PC-3 (cell line): ENCODE results near the gene MCU.
"Not testable (repeated sequence)": the region's sequence is repeated elsewhere in the genome, so short reads cannot be mapped to it uniquely, and the experiment has no call there.

Experiments used
- EZH2 ChIP-seq: fragments of 300-600 bp; sonication (generic); IDR thresholded peaks from one replicate; pipeline ENCODE4 v1.6.1; 2017; ENCODE audit warnings: antibody characterized with exemption, mild to moderate bottlenecking, low read length; ENCODE audit not compliant: unreplicated experiment
- EZH2phosphoT487 ChIP-seq: fragments of 300-600 bp; sonication (generic); IDR thresholded peaks from 2 replicates; pipeline ENCODE4 v1.6.1; 2018; ENCODE audit warnings: mild to moderate bottlenecking, antibody characterized with exemption, low read length, borderline replicate concordance
- TF ChIP-seq, protein P1 (sequence below): fragments of 300-600 bp; sonication (generic); conservative IDR thresholded peaks from 2 replicates; pipeline ENCODE4 v1.5.1; 2017; ENCODE audit warnings: antibody characterized with exemption, low read depth, mild to moderate bottlenecking, low read length

DNA sequence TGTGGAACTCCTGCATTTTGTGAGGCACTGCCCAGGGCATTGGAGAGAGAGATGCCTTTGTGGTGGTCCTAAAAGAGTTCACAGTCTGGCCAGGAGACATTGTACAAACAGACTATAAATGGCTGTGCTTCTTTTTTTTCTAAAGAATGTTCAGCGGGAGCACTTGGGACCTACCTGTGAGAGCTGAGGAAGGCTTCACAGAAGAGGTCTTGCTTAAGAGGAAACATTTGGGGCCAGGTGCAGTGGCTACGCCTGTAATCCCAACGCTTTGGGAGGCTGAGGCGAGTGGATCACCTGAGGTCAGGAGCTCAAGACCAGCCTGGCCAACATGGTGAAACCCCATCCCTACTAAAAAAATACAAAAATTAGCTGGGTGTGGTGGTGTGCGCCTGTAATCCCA lies 10.5 kb downstream of the MCU start:
- TF ChIP-seq, protein P1, sequence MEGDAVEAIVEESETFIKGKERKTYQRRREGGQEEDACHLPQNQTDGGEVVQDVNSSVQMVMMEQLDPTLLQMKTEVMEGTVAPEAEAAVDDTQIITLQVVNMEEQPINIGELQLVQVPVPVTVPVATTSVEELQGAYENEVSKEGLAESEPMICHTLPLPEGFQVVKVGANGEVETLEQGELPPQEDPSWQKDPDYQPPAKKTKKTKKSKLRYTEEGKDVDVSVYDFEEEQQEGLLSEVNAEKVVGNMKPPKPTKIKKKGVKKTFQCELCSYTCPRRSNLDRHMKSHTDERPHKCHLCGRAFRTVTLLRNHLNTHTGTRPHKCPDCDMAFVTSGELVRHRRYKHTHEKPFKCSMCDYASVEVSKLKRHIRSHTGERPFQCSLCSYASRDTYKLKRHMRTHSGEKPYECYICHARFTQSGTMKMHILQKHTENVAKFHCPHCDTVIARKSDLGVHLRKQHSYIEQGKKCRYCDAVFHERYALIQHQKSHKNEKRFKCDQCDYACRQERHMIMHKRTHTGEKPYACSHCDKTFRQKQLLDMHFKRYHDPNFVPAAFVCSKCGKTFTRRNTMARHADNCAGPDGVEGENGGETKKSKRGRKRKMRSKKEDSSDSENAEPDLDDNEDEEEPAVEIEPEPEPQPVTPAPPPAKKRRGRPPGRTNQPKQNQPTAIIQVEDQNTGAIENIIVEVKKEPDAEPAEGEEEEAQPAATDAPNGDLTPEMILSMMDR, result not testable (repeated sequence)
- not testable (repeated sequence) for TF ChIP-seq EZH2phosphoT487, EZH2
